Activated naive CD8-positive, alpha-beta T cell treated with anti-CD3 and anti-CD28 coated beads, Interleukin-2, amount 10 ng/mL, durations not matched to agents 7 days and 5 days (primary cell): ENCODE results near the gene ADAMTS5. TPM values are rescaled to one million over a fixed set of nuclear protein-coding genes. Genes with fewer than 3 reads are reported as not detected.

Experiments used
- ATAC-seq: fragments of 150-1000 bp; cut with Tn5 transposase; one replicate; pipeline ENCODE4 v1.10.0; 2021; ENCODE audit warnings: low read depth, moderate library complexity
- POLR2A ChIA-PET: fragments of 350-600 bp; sonication (Branson Sonifier 250); formaldehyde crosslinking; loops from one replicate; lab custom pipeline; 2021; ENCODE audit warnings: antibody characterized with exemption; lab: Charles Lee
- DNase-seq: peaks from one replicate; pipeline ENCODE4 v3.0.0; 2021
- H3K27ac Mint-ChIP-seq: one replicate; pipeline ENCODE4 v1.8.0; 2022; ENCODE audit warnings: mild to moderate bottlenecking, mixed read lengths
- H3K27me3 Mint-ChIP-seq: one replicate; pipeline ENCODE4 v1.8.0; 2022; ENCODE audit warnings: mild to moderate bottlenecking, moderate library complexity, mixed read lengths
- H3K36me3 Mint-ChIP-seq: one replicate; pipeline ENCODE4 v1.8.0; 2021; ENCODE audit warnings: mild to moderate bottlenecking, mixed read lengths
- H3K4me1 Mint-ChIP-seq: one replicate; pipeline ENCODE4 v1.8.0; 2021; ENCODE audit warnings: mixed read lengths
- H3K4me3 Mint-ChIP-seq: one replicate; pipeline ENCODE4 v1.8.0; 2022; ENCODE audit warnings: mild to moderate bottlenecking, moderate library complexity, mixed read lengths
- H3K9me3 Mint-ChIP-seq: one replicate; pipeline ENCODE4 v1.8.0; 2021; ENCODE audit warnings: mixed read lengths
- total RNA-seq, 2 experiments: library from RNA; stranded (reverse); gene quantifications; one replicate each; pipeline ENCODE4 v1.2.3, GENCODE V29; 2021

The ADAMTS5 gene
- total RNA-seq, 2 experiments from 2014 or later: not detected

DNA sequence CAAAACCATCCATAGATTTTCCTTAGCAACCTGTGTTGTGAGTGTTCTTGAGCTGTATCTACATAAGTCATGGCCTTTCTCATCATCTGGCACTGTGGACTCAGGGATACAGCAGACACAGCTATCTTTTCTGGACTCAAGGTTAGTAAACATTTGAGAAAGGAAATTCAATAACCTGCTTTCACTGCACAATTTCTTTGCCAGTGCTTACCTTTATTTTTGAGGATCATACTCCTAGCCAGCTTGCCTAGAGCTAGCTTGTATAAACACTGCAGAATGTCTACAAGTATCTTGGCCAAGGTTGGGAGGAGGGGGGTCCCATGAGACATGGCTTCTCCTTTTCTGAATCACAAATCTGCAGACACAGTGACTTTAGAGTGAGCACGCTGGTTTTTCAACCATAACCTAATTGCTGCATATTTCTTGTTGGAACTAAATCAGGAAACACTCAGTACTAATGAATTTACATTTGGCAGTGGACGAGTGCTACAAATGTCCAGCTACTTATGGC lies 27.2 kb downstream of the ADAMTS5 start:
- no peaks in the 10 kb centered on the region for H3K4me1 Mint-ChIP-seq
- no peak for DNase-seq
- no peak for ATAC-seq
- no peak overlapping the region for H3K4me3 Mint-ChIP-seq
- no peaks in the 10 kb centered on the region for H3K36me3 Mint-ChIP-seq
- peaks cover 4% of the 10 kb centered on the region for H3K27me3 Mint-ChIP-seq
- no peaks in the 10 kb centered on the region for H3K9me3 Mint-ChIP-seq
- no peak overlapping the region for H3K27ac Mint-ChIP-seq
- POLR2A ChIA-PET: no interaction called here

DNA sequence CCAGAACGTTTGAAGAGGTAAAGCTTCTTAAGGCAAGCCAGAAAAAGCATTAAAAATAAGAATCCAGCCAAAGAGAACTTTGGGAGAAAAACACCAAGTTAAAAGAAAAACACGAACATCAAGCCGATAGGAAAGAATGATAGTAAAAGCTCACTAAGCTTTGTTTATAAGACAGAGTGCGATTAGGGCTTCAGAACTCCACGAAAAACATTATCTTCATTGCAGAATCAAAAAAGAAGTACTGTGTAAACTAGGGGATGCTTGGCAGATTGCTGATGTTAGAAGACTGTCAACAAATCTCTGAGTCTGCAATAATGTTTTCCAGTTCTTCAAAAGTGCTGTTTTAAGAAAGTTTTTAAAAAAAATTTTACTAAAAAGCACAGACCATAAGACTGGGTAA lies 30.2 kb downstream of the ADAMTS5 start:
- Mint-ChIP-seq H3K4me1 (no peaks in the 10 kb centered on the region), H3K9me3 (no peaks in the 10 kb centered on the region), H3K36me3 (no peaks in the 10 kb centered on the region), H3K27ac (no peak overlapping the region), H3K27me3 (peaks cover 4% of the 10 kb centered on the region), H3K4me3 (no peak overlapping the region)
- DNase-seq (no peak), ATAC-seq (no peak)
- POLR2A ChIA-PET: no interaction called here

DNA sequence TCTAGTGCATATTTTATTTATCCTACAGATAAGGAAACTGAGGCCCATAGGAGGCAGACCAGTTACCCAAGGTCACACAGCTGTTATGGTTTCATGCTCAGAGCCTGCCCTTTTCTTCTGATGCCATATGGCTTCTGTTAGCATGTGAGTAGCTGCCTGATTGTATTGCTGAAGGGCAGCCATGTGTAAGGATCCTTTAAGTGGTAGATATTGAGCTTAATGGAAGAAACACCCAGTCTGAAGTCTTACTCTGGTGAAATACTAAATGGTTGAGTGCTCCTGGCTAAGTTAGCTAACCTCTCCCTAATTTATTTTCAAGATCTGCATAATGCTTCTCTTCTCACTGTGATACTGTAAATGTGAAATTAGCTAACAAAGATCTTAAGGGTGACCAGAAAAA lies 30.9 kb downstream of the ADAMTS5 start:
- ATAC-seq: no peak
- Mint-ChIP-seq H3K9me3 (no peaks in the 10 kb centered on the region), H3K4me3 (no peak overlapping the region), H3K4me1 (no peaks in the 10 kb centered on the region), H3K27ac (no peak overlapping the region), H3K36me3 (no peaks in the 10 kb centered on the region), H3K27me3 (peaks cover 4% of the 10 kb centered on the region)
- POLR2A ChIA-PET: no interaction called here
- no peak for DNase-seq

DNA sequence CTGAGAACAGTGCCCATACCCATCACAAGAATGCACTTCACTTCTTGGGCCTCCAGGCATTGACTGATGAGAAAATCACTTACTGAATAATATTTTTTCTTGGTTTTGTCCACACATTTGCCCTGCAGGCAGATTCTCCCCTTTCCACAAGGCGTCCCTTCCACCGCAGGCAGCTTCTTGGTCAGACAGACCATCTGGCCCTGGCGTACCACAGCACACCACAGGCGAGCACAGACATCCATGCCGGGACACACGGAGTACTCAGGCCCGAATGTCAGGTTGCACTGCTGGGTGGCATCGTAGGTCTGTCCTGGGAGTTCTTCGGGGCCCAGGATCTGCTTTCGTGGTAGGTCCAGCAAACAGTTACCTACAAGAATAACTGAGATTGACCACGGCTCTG lies 32.5 kb downstream of the ADAMTS5 start:
- H3K4me3 Mint-ChIP-seq: no peak overlapping the region
- no peaks in the 10 kb centered on the region for H3K27me3 Mint-ChIP-seq
- no peaks in the 10 kb centered on the region for H3K36me3 Mint-ChIP-seq
- DNase-seq: no peak
- H3K9me3 Mint-ChIP-seq: no peaks in the 10 kb centered on the region
- H3K4me1 Mint-ChIP-seq: no peaks in the 10 kb centered on the region
- no peak overlapping the region for H3K27ac Mint-ChIP-seq
- no peak for ATAC-seq
- POLR2A ChIA-PET: no interaction called here

DNA sequence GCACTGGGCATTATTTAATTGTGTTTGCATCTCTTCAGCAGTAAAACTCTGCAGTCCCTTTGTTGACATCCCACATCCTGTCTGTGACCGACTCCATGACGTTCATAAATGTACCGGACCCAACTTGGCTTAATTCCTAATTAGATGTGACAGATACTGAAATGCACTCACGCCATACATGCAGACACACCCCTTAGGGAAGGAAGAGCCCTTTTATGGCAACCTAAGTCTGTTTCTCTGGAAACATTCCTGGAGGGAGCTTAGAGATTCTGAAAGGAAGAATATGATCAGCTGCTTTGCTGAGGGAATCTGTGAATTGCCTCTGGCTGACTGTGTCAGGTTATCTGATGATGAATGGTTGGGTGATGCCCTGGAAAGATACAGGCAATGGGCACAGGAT lies 33.4 kb downstream of the ADAMTS5 start:
- DNase-seq (no peak), ATAC-seq (no peak)
- Mint-ChIP-seq H3K4me3 (no peak overlapping the region), H3K36me3 (no peaks in the 10 kb centered on the region), H3K4me1 (no peaks in the 10 kb centered on the region), H3K9me3 (no peaks in the 10 kb centered on the region), H3K27ac (no peak overlapping the region), H3K27me3 (no peaks in the 10 kb centered on the region)
- POLR2A ChIA-PET: no interaction called here

DNA sequence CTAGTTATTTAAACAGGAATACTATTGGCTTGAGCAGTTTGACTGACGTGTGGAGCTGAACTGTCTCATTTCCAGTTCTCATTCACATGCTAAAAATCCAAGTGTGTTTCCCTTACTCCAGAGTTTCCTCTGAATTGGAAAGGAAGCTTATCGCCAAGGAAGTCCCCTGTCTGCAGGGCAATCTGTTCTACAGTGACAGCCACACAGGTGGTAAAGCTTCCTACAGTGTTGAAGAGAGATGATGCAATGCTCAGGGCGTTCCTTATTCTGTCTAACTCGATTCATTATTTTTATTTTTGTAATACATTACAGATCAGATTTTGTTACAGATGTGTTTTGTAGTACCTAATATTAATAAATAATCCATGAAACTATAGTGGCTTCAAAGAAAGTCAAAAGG lies 41.3 kb downstream of the ADAMTS5 start:
- no peaks in the 10 kb centered on the region for H3K36me3 Mint-ChIP-seq
- no peak overlapping the region for H3K4me3 Mint-ChIP-seq
- no peaks in the 10 kb centered on the region for H3K9me3 Mint-ChIP-seq
- H3K27ac Mint-ChIP-seq: no peak overlapping the region
- no peak for DNase-seq
- POLR2A ChIA-PET: no interaction called here
- H3K27me3 Mint-ChIP-seq: peaks cover 2% of the 10 kb centered on the region
- H3K4me1 Mint-ChIP-seq: no peaks in the 10 kb centered on the region
- ATAC-seq: no peak

DNA sequence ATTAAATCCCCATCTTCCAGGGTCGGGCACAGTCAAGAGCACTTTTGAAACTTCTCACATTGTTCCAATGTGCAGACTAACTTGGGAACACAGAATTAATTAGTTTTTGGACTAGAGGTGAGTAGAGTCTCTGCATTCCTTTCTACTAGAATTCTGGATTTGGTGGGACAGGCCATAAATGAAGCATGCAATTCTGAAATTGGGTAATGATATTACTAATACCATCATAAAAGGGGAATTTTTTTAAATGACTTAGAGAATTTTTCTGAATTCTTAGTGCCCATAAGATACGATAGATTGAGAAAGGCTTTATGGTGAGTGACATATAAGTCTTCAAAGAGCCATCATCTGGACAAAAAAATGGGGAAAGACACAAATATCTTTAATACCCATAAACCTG lies 41.8 kb downstream of the ADAMTS5 start:
- DNase-seq: no peak
- no peak overlapping the region for H3K27ac Mint-ChIP-seq
- POLR2A ChIA-PET: no interaction called here

DNA sequence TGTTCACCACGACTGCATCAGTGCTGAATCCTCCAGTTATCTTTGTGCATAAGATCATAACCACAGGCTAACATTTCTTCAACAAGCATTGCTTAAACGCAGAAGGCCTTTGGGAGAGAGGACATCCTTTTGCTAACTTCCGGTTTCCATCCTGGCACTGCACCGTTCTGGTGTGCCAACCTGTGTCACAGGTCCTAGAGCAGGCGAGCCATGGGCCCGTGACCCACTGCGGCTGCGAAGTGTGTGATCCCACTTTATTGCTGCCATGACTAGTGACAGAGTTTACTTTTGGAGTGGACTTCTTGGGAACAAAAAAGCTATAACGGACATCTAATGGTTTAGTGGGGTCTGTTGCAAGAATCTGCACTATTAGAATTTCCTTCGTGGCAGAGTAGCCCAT lies 42.9 kb downstream of the ADAMTS5 start:
- DNase-seq (no peak), ATAC-seq (no peak)
- no peaks in the 10 kb centered on the region for H3K36me3 Mint-ChIP-seq
- H3K27ac Mint-ChIP-seq: no peak overlapping the region
- H3K27me3 Mint-ChIP-seq: peaks cover 2% of the 10 kb centered on the region
- no peaks in the 10 kb centered on the region for H3K9me3 Mint-ChIP-seq
- H3K4me1 Mint-ChIP-seq: no peaks in the 10 kb centered on the region
- H3K4me3 Mint-ChIP-seq: no peak overlapping the region
- POLR2A ChIA-PET: no interaction called here

More for the DNA sequence above, 41.8 kb downstream of the ADAMTS5 start:
- peaks cover 2% of the 10 kb centered on the region for H3K27me3 Mint-ChIP-seq
- no peaks in the 10 kb centered on the region for H3K36me3 Mint-ChIP-seq
- H3K9me3 Mint-ChIP-seq: no peaks in the 10 kb centered on the region
- H3K4me1 Mint-ChIP-seq: no peaks in the 10 kb centered on the region
- H3K4me3 Mint-ChIP-seq: no peak overlapping the region
- no peak for ATAC-seq

DNA sequence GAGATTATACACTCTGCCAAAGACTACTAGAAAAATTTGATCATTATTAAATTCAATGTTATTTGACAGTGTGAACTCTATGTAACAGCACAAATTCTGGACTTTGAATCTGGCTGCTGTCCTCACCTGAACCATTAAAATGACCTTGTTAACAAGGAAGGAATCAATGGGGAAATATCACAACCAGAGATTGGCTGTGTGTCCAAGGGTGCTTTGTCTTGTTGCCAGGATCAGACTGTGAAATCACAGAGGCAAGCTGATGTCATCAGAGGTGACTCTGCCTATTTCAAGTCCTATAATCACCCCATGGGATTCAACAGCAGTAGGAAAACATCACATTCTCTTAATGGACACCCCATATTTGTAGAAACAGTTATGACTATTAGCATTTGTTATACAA lies 46.8 kb downstream of the ADAMTS5 start:
- Mint-ChIP-seq H3K27me3 (peaks cover 2% of the 10 kb centered on the region), H3K27ac (no peak overlapping the region), H3K9me3 (no peaks in the 10 kb centered on the region), H3K36me3 (no peaks in the 10 kb centered on the region), H3K4me1 (no peaks in the 10 kb centered on the region), H3K4me3 (no peak overlapping the region)
- ATAC-seq (no peak), DNase-seq (no peak)
- POLR2A ChIA-PET: no interaction called here

DNA sequence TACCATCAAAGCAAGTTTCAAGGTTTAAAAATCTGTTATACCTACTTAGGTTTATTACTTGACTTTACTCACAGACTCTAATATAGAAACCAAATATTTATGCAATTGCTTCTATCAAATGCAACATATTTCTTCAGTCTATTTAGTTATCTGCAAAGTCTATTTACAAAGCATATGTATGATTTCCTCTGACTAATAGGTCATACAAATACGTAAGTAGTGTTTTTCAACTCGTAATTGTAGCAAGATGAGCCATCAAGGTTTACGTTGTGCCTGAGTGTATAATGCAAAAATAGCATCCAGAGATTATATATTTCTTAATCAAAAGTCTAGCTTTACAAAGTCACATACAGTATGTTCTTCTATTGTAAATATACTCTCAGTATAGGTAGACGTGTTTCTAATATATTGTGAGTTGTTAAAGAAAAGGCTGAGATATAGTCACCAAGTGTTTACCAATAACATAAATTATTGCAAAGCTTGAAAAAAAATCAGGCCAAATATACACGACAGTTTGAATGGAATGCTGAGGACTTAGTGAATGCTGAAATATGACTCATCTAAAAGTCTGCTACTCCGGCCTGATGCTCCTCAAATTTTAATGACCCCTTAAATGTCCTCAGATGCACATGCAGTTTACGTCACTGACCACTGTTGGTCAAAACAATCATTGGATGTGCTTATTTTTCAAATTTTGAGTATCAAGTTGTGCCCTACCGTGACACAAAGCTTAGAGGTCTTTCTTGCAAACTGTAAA lies 48.4 kb downstream of the ADAMTS5 start:
- no peak overlapping the region for H3K27ac Mint-ChIP-seq
- DNase-seq: no peak
- H3K9me3 Mint-ChIP-seq: no peaks in the 10 kb centered on the region
- no peaks in the 10 kb centered on the region for H3K4me1 Mint-ChIP-seq
- H3K27me3 Mint-ChIP-seq: peaks cover 2% of the 10 kb centered on the region
- POLR2A ChIA-PET: no interaction called here
- no peak overlapping the region for H3K4me3 Mint-ChIP-seq
- H3K36me3 Mint-ChIP-seq: no peaks in the 10 kb centered on the region
- ATAC-seq: no peak

DNA sequence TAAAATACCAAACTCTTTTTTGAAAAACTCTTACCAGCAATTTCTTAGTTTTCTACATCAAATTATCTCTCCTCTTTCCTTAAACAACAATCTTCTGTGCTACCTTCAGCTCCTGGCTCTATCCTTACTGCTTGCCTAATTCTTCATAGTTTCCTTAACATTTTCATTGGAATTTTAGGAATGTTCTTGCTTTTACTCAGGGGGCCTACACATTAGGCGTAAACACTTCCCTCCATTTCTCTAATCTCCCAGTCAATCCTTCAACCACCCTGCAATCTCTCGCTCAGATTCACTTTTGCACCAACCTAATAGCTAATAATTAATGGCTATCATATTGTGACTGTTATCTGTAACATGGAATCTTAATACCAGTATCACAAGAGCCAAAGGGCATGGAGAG lies 50.1 kb downstream of the ADAMTS5 start:
- no peaks in the 10 kb centered on the region for H3K4me1 Mint-ChIP-seq
- no peaks in the 10 kb centered on the region for H3K27me3 Mint-ChIP-seq
- no peak overlapping the region for H3K4me3 Mint-ChIP-seq
- no peak for DNase-seq
- no peaks in the 10 kb centered on the region for H3K9me3 Mint-ChIP-seq
- H3K36me3 Mint-ChIP-seq: no peaks in the 10 kb centered on the region
- POLR2A ChIA-PET: no interaction called here
- no peak overlapping the region for H3K27ac Mint-ChIP-seq
- no peak for ATAC-seq

DNA sequence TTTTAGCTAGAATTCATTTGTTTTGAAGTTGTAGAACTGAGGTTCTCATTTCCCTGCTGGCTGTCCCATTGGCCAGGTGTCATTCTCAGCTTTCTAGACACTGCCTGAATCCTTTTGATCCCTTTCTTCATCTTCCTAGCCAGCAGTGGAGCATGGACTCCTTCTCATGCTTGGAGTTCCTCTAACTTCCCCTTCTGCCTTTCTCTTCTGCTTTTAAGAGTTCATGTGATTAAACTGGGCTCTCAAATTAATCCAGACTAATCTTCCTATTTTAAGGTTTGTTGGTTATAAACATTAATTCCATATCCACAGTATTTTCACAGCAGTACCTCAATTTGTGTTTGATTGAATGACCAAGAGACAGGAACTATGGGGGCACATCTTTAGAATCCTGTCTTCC lies 52.3 kb downstream of the ADAMTS5 start:
- Mint-ChIP-seq H3K9me3 (no peaks in the 10 kb centered on the region), H3K36me3 (no peaks in the 10 kb centered on the region), H3K27me3 (no peaks in the 10 kb centered on the region), H3K4me3 (no peak overlapping the region), H3K4me1 (no peaks in the 10 kb centered on the region), H3K27ac (no peak overlapping the region)
- DNase-seq (no peak), ATAC-seq (no peak)
- POLR2A ChIA-PET: no interaction called here

DNA sequence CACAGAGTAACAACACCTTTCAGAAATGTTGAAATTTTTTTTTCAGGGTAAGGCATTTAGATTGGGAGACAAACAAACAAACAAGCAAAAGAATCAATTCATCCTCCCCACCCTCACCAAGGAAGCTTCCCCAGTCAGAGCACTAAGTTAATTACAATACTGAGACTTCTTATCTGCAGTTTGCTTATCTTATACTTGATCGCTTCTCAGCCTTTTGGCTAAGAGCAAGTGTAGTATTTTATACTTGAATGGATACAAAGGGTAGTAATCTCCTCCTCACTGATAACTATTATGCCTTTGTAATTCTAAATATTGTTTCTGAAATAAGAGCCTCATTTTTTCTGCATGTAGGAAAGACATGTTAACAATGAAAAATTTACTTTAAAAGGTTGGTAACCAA lies 54.4 kb downstream of the ADAMTS5 start:
- ATAC-seq (no peak), DNase-seq (no peak)
- Mint-ChIP-seq H3K9me3 (no peaks in the 10 kb centered on the region), H3K27me3 (no peaks in the 10 kb centered on the region), H3K4me1 (no peaks in the 10 kb centered on the region), H3K4me3 (no peak overlapping the region), H3K36me3 (no peaks in the 10 kb centered on the region), H3K27ac (no peak overlapping the region)
- POLR2A ChIA-PET: no interaction called here

DNA sequence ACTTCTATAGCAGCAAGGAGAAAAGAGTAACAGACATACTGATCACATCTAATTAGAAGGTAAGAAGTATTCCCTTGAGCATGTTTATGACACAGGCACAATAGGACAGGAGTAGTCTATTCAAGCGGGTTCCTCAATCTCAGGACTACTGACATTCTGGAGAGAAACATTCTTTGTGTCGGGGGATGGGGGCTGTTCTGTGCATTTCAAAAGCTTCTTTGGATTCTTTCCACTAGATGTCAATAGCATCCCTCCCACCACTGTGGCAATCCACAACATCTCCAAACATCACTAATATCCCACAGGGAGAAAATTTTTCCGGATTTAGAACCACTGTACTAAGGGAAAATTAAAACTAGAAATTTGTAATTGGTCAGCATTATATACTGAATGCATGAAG lies 56.9 kb downstream of the ADAMTS5 start:
- Mint-ChIP-seq H3K4me3 (no peak overlapping the region), H3K27me3 (no peaks in the 10 kb centered on the region), H3K9me3 (peaks cover 1% of the 10 kb centered on the region), H3K27ac (no peak overlapping the region), H3K36me3 (no peaks in the 10 kb centered on the region), H3K4me1 (no peaks in the 10 kb centered on the region)
- ATAC-seq (no peak), DNase-seq (no peak)
- POLR2A ChIA-PET: no interaction called here
